H1 (cell line): ENCODE measurements around the gene TNFAIP2. TPM values are rescaled to one million over a fixed set of nuclear protein-coding genes. Genes with fewer than 3 reads are reported as not detected.

Experiments used
- BCL11A ChIP-seq, 2 experiments: IDR thresholded peaks; one replicate each; pipeline ENCODE4 v1.6.1; 2011; ENCODE audit warnings: low read depth in 2 of 2, low read length in 2 of 2, mild to moderate bottlenecking in 2 of 2
- CBX8 ChIP-seq: fragments of 300-800, 300-1000 bp; sonication (generic); IDR thresholded peaks from 2 replicates; pipeline ENCODE4 v1.7.1; 2016; ENCODE audit warnings: low read depth, low read length, borderline replicate concordance
- CEBPB ChIP-seq: IDR thresholded peaks from 2 replicates; pipeline ENCODE4 v1.6.1; 2012; ENCODE audit warnings: low read depth, low read length
- CTBP2 ChIP-seq: IDR thresholded peaks from 2 replicates; pipeline ENCODE4 v1.7.0; 2011; ENCODE audit warnings: borderline replicate concordance, mild to moderate bottlenecking, moderate library complexity, mixed read lengths, low read length; ENCODE audit not compliant: insufficient read depth, insufficient read length
- GTF2F1 ChIP-seq: IDR thresholded peaks from 2 replicates; pipeline ENCODE4 v1.6.1; 2012; ENCODE audit warnings: low read depth, low read length, improper control_type of control experiment, borderline replicate concordance
- RBBP5 ChIP-seq: IDR thresholded peaks from 2 replicates; pipeline ENCODE4 v1.7.1; 2012; ENCODE audit warnings: low read depth, mild to moderate bottlenecking, inconsistent platforms, low read length, moderate library complexity, borderline replicate concordance
- YY1 ChIP-seq: IDR thresholded peaks from 2 replicates; pipeline ENCODE4 v1.6.1; 2011; ENCODE audit warnings: low read depth, mild to moderate bottlenecking, low read length
- polyA plus RNA-seq, 7 experiments: library from polyadenylated mRNA; depleted of rRNA in 3 of 7; stranded (reverse) in 5 of 7; unstranded in 2 of 7; fragments of >200 nt in 5 of 7; fragments of 200-250 nt in 2 of 7; gene quantifications; 1 replicate in 5 of 7; 2 replicates in 1 of 7; 4 replicates in 1 of 7; pipeline versions ENCODE4 v1.2.1 to v1.2.3, GENCODE V29; 2011 to 2013; ENCODE audit warnings: missing spikeins in 2 of 7, mixed read lengths in 2 of 7
- total RNA-seq: library from RNA; stranded (reverse); fragmentation: NEBNext Ultra II Directional; extraction: Animal tissue kit (Norgen Biotek cat#: 25700); gene quantifications from 2 replicates; pipeline ENCODE4 v1.2.1, GENCODE V29; 2021
- TF ChIP-seq, protein P1 (sequence below): fragments of 300-600 bp; sonication (generic); IDR thresholded peaks from 2 replicates; pipeline ENCODE4 v1.7.1; 2012; ENCODE audit warnings: low read length, moderate library complexity, mild to moderate bottlenecking, inconsistent platforms; ENCODE audit not compliant: insufficient replicate concordance

Gene TNFAIP2
- total and polyA plus RNA-seq, 2 of the 8 experiments (the other 6 are each of a cell fraction or from before 2014, with no cell fraction given), result 28.3 to 34.5 TPM

DNA sequence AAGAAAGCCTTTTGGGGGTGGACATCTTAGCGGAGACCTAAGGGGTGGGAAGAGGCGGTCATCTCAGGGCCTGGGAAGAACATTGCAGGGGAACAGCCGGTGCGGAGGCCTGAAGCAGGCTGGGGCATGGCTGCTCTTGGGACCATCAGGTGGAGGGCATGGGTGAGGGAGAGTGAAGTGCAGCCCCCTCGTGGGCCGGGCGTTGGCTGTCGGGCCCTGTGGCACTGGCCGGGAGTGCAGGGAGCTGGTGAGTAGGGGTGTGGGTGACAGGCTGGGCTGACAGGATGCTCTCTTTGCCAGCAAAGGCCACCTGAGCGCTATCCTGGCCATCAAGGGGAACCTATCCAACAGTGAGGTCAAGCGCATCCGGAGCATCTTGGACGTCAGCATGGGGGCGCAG lies 11.7 kb downstream of the TNFAIP2 start (continued):
- TF ChIP-seq, protein P1, sequence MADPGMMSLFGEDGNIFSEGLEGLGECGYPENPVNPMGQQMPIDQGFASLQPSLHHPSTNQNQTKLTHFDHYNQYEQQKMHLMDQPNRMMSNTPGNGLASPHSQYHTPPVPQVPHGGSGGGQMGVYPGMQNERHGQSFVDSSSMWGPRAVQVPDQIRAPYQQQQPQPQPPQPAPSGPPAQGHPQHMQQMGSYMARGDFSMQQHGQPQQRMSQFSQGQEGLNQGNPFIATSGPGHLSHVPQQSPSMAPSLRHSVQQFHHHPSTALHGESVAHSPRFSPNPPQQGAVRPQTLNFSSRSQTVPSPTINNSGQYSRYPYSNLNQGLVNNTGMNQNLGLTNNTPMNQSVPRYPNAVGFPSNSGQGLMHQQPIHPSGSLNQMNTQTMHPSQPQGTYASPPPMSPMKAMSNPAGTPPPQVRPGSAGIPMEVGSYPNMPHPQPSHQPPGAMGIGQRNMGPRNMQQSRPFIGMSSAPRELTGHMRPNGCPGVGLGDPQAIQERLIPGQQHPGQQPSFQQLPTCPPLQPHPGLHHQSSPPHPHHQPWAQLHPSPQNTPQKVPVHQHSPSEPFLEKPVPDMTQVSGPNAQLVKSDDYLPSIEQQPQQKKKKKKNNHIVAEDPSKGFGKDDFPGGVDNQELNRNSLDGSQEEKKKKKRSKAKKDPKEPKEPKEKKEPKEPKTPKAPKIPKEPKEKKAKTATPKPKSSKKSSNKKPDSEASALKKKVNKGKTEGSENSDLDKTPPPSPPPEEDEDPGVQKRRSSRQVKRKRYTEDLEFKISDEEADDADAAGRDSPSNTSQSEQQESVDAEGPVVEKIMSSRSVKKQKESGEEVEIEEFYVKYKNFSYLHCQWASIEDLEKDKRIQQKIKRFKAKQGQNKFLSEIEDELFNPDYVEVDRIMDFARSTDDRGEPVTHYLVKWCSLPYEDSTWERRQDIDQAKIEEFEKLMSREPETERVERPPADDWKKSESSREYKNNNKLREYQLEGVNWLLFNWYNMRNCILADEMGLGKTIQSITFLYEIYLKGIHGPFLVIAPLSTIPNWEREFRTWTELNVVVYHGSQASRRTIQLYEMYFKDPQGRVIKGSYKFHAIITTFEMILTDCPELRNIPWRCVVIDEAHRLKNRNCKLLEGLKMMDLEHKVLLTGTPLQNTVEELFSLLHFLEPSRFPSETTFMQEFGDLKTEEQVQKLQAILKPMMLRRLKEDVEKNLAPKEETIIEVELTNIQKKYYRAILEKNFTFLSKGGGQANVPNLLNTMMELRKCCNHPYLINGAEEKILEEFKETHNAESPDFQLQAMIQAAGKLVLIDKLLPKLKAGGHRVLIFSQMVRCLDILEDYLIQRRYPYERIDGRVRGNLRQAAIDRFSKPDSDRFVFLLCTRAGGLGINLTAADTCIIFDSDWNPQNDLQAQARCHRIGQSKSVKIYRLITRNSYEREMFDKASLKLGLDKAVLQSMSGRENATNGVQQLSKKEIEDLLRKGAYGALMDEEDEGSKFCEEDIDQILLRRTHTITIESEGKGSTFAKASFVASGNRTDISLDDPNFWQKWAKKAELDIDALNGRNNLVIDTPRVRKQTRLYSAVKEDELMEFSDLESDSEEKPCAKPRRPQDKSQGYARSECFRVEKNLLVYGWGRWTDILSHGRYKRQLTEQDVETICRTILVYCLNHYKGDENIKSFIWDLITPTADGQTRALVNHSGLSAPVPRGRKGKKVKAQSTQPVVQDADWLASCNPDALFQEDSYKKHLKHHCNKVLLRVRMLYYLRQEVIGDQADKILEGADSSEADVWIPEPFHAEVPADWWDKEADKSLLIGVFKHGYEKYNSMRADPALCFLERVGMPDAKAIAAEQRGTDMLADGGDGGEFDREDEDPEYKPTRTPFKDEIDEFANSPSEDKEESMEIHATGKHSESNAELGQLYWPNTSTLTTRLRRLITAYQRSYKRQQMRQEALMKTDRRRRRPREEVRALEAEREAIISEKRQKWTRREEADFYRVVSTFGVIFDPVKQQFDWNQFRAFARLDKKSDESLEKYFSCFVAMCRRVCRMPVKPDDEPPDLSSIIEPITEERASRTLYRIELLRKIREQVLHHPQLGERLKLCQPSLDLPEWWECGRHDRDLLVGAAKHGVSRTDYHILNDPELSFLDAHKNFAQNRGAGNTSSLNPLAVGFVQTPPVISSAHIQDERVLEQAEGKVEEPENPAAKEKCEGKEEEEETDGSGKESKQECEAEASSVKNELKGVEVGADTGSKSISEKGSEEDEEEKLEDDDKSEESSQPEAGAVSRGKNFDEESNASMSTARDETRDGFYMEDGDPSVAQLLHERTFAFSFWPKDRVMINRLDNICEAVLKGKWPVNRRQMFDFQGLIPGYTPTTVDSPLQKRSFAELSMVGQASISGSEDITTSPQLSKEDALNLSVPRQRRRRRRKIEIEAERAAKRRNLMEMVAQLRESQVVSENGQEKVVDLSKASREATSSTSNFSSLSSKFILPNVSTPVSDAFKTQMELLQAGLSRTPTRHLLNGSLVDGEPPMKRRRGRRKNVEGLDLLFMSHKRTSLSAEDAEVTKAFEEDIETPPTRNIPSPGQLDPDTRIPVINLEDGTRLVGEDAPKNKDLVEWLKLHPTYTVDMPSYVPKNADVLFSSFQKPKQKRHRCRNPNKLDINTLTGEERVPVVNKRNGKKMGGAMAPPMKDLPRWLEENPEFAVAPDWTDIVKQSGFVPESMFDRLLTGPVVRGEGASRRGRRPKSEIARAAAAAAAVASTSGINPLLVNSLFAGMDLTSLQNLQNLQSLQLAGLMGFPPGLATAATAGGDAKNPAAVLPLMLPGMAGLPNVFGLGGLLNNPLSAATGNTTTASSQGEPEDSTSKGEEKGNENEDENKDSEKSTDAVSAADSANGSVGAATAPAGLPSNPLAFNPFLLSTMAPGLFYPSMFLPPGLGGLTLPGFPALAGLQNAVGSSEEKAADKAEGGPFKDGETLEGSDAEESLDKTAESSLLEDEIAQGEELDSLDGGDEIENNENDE, result no peak
- TF ChIP-seq BCL11A (IDR thresholded peaks at IDR 0.05; ENCODE audit: low read depth in 2 of 2, low read length in 2 of 2) (no peak), CBX8 (no peak), RBBP5 (no peak), CTBP2 (no peak), GTF2F1 (no peak), CEBPB (no peak), YY1 (no peak)
- TF ChIP-seq, all 59 proteins: peak for 0
